T follicular helper cell (primary cell): ENCODE results near the gene WDR74.
"Not testable (repeated sequence)": the region's sequence is repeated elsewhere in the genome, so short reads cannot be mapped to it uniquely, and the experiment has no call there.

Source experiments
- DNase-seq: peaks from one replicate; pipeline ENCODE4 v3.0.0-alpha.2; 2020; ENCODE audit warnings: low read depth
- total RNA-seq, 2 experiments: gene quantifications; one replicate each; lab custom pipeline; 2026; lab: John Stamatoyannopoulos, UW

WDR74 gene
- 90.2 to 176 reads per million in 2 experiments for total RNA-seq

GRCh38 chr11:62839050-62839945 is at the start of gene WDR74:
WDR74 (minus strand) TSS chr11:62839590; CDS start chr11:62839570, 20 bp downstream.
- peak; percentile 91 for DNase-seq

GRCh38 chr11:62889126-62889483 is 49.7 kb upstream of the WDR74 start:
- no peak for DNase-seq

GRCh38 chr11:62888406-62888805 is 49.0 kb upstream of the WDR74 start:
- no peak for DNase-seq

- no peak for DNase-seq
Observed at GRCh38 chr11:62885137-62885750, 45.9 kb upstream of the WDR74 start.

GRCh38 chr11:62883673-62884072 is 44.3 kb upstream of the WDR74 start:
- DNase-seq = no peak

- DNase-seq = no peak
Observed at GRCh38 chr11:62882788-62883501, 43.6 kb upstream of the WDR74 start.

- no peak for DNase-seq
Observed at GRCh38 chr11:62882431-62882749, 43.0 kb upstream of the WDR74 start.

- peak; percentile 95 for DNase-seq
Observed at GRCh38 chr11:62881579-62882430, 42.4 kb upstream of the WDR74 start.

- DNase-seq = peak; percentile 76
Observed at GRCh38 chr11:62880803-62881578, 41.6 kb upstream of the WDR74 start, which contains the start of gene SLC3A2. SLC3A2 (plus strand) TSS chr11:62880896; CDS start chr11:62881024, 128 bp downstream.

- DNase-seq = no peak
Observed at GRCh38 chr11:62880231-62880802, 40.9 kb upstream of the WDR74 start.

- no peak for DNase-seq
Observed at GRCh38 chr11:62879235-62879978, 40.0 kb upstream of the WDR74 start.

GRCh38 chr11:62876712-62877111 is 37.3 kb upstream of the WDR74 start:
- DNase-seq = no peak

- DNase-seq = no peak
Observed at GRCh38 chr11:62875698-62876478, 36.5 kb upstream of the WDR74 start.

- DNase-seq = no peak
Observed at GRCh38 chr11:62874851-62875250, 35.5 kb upstream of the WDR74 start.

GRCh38 chr11:62865635-62866034 is 26.2 kb upstream of the WDR74 start:
- DNase-seq = no peak

GRCh38 chr11:62863687-62864335 is 24.4 kb upstream of the WDR74 start:
- DNase-seq = no peak

- not testable (repeated sequence) for DNase-seq
Observed at GRCh38 chr11:62861564-62862192, 22.3 kb upstream of the WDR74 start.
